Activated CD4-positive, alpha-beta T cell treated with anti-CD3 and anti-CD28 coated beads, Interleukin-2, amount 50 U/mL, for 48 hours (primary cell): Measurements from ENCODE around the gene RECK.
A peak's percentile ranks its signal among the peaks of the same experiment; 100 is the strongest.
"Not testable (repeated sequence)": the region's sequence is repeated elsewhere in the genome, so short reads cannot be mapped to it uniquely, and the experiment has no call there.

Experiments used
- DNase-seq, 2 experiments: peaks; one replicate each; pipeline ENCODE4 v3.0.0-alpha.2; 2020

The RECK gene

GRCh38 chr9:36119476-36119875, 82.8 kb downstream of the RECK start:
- no peak for DNase-seq

GRCh38 chr9:36120705-36121104, 84.0 kb downstream of the RECK start:
- DNase-seq: no peak

GRCh38 chr9:36121971-36122370, 85.3 kb downstream of the RECK start:
- no peak for DNase-seq

- DNase-seq: no peak
Observed at GRCh38 chr9:36123515-36123914, 86.8 kb downstream of the RECK start.

- DNase-seq: no peak
Observed at GRCh38 chr9:36125062-36125855, 88.5 kb downstream of the RECK start.

GRCh38 chr9:36126016-36126730, 89.5 kb downstream of the RECK start:
- no peak for DNase-seq

- no peak for DNase-seq
Observed at GRCh38 chr9:36127652-36128244, 91.0 kb downstream of the RECK start.

GRCh38 chr9:36128349-36128748, 91.6 kb downstream of the RECK start:
- DNase-seq: no peak

- DNase-seq: no peak
Observed at GRCh38 chr9:36129139-36129538, 92.4 kb downstream of the RECK start.

GRCh38 chr9:36131666-36132065, 95.0 kb downstream of the RECK start:
- DNase-seq: not testable (repeated sequence)

GRCh38 chr9:36132086-36132485, 95.4 kb downstream of the RECK start:
- no peak for DNase-seq

- DNase-seq: no peak
Observed at GRCh38 chr9:36134761-36135505, 98.2 kb downstream of the RECK start.

GRCh38 chr9:36135741-36136271, 99.1 kb downstream of the RECK start:
- no peak for DNase-seq

- DNase-seq: peak; percentile 77 to 81
Observed at GRCh38 chr9:36136272-36136893, 99.7 kb downstream of the RECK start, which contains the start of gene GLIPR2. Gene GLIPR2, plus strand, starts transcription at chr9:36136733. Its CDS starts 46 bp downstream, at chr9:36136779.

GRCh38 chr9:36136894-36137391, 100.2 kb downstream of the RECK start:
- no peak for DNase-seq

GRCh38 chr9:36137392-36138004, 100.8 kb downstream of the RECK start:
- no peak for DNase-seq

- no peak for DNase-seq
Observed at GRCh38 chr9:36138496-36138895, 101.8 kb downstream of the RECK start.

GRCh38 chr9:36138901-36139300, 102.2 kb downstream of the RECK start:
- DNase-seq: no peak

GRCh38 chr9:36140086-36141084, 103.7 kb downstream of the RECK start:
- peak in 1 of 2 experiments; percentile 57 for DNase-seq

GRCh38 chr9:36141288-36141687, 104.6 kb downstream of the RECK start:
- DNase-seq: no peak
